ENCODE measurements around the gene ATG7. TPM values are rescaled to one million over a fixed set of nuclear protein-coding genes. Genes with fewer than 3 reads are reported as not detected.

Gene ATG7
- total and polyA plus RNA-seq, 11 donors: 4.4 to 45.1 (median 14.4) TPM

DNA sequence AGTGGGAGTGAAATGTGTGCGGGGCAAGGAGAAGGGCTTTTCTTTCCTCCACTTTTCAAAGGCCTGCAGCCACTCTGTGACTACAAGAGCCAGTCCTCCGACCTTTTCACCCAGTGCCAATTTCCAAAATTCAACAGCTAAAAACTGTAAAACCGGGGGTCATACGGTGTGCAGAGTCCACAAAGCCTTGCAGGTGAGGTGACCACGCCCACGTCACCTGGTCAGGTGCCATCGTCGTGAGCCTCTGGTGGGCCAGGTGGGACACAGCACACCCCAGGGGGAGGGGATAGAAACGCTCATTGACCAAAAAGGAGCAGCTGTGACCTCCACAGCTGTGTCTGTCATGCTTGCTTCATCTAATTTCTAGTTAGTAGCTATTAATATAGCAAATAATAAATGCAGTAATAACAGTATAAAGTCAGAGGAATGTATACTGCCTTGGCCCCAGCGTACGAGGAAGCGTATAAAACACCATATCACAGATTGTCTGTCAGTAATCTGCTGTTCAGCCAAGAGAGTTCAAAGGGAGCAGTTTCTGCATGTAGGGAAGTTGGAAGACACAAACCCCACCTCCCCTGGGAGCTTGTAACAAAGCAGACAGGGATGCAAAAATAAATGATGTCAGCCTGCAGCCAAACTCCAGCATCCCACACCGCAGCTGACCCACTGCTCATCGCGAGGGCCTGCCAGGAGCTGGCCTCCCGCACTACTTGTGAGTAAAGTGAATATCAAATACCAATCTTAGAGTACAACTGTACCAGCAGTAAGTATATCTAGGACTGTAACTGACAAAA, 284.9 kb downstream of the ATG7 start:
- DNase-seq: peak; percentile 62 to 78 (median 73)
- Histone ChIP-seq H3K4me3 (no peak overlapping the region), H3K36me3 (peaks cover 0 to 54% (median 33%) of the 10 kb centered on the region in 9 donors), H3K9me3 (no peaks in the 10 kb centered on the region), H3K27me3 (no peaks in the 10 kb centered on the region), H3K4me1 (peaks cover 15 to 91% (median 73%) of the 10 kb centered on the region in 12 donors), H3K27ac (peak overlapping the region in 11 of 12 donors; percentile 20 to 78 (median 54))
- 39 to 46% (median 44%) methylated on average over 16 of the region's 16 CpGs for WGBS, 4 donors
- TF ChIP-seq, protein P1, sequence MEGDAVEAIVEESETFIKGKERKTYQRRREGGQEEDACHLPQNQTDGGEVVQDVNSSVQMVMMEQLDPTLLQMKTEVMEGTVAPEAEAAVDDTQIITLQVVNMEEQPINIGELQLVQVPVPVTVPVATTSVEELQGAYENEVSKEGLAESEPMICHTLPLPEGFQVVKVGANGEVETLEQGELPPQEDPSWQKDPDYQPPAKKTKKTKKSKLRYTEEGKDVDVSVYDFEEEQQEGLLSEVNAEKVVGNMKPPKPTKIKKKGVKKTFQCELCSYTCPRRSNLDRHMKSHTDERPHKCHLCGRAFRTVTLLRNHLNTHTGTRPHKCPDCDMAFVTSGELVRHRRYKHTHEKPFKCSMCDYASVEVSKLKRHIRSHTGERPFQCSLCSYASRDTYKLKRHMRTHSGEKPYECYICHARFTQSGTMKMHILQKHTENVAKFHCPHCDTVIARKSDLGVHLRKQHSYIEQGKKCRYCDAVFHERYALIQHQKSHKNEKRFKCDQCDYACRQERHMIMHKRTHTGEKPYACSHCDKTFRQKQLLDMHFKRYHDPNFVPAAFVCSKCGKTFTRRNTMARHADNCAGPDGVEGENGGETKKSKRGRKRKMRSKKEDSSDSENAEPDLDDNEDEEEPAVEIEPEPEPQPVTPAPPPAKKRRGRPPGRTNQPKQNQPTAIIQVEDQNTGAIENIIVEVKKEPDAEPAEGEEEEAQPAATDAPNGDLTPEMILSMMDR (IDR thresholded peaks at IDR 0.05): no peak
- TF ChIP-seq POLR2A (IDR thresholded peaks at IDR 0.05): no peak
- intact Hi-C loops (cut with DNase I): loop anchor here in 2 of 10 donors (5.0 to 10.0 kb wide), 2 partner anchors 85 to 172 kb away; partner anchors contain the start of gene VGLL4 (in 1 of the 2)
- ATAC-seq: peak in 2 of 4 donors; percentile 28 to 29

DNA sequence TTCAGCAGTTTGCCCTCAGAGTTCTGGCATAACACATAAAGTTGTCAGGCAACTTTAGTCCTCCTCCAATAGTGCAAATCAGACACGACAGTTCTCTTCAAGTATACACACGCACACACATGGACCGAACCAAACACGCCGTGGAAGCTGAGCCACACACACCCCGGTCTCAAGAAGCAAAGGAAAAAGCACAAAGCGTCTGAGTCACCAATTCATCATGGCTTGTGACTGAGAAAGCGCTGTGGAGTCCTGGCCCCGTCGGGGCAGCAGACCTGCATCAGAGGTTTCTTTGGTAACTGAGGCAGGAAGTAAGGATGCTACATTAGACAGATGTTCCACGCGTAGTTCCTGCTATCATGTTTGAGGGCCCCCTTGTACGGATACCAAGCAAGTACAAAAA, 285.8 kb downstream of the ATG7 start:
- no peak for TF ChIP-seq POLR2A (IDR thresholded peaks at IDR 0.05)
- TF ChIP-seq, protein P1 (IDR thresholded peaks at IDR 0.05): no peak
- Histone ChIP-seq H3K4me1 (peaks cover 15 to 98% (median 82%) of the 10 kb centered on the region in 12 donors), H3K27me3 (no peaks in the 10 kb centered on the region), H3K4me3 (no peak overlapping the region), H3K27ac (peak overlapping the region in 10 of 12 donors; percentile 5 to 78 (median 54)), H3K9me3 (no peaks in the 10 kb centered on the region), H3K36me3 (peaks cover 0 to 61% (median 39%) of the 10 kb centered on the region in 9 donors)
- peak in 1 of 4 donors; percentile 6 for ATAC-seq
- DNase-seq: peak in 1 of 5 donors; percentile 28
- WGBS, 4 donors: 71 to 80% (median 79%) methylated on average over 13 of the region's 13 CpGs
- intact Hi-C loops (cut with DNase I): loop anchor here in 2 of 10 donors (5.0 to 10.0 kb wide), 2 partner anchors 84 to 173 kb away; partner anchors contain the start of gene VGLL4 (in 1 of the 2)

GRCh38 chr3:11558411-11558903, 286.3 kb downstream of the ATG7 start:
- Histone ChIP-seq H3K27me3 (no peaks in the 10 kb centered on the region), H3K4me1 (peaks cover 15 to 98% (median 84%) of the 10 kb centered on the region in 12 donors), H3K4me3 (no peak overlapping the region), H3K9me3 (no peaks in the 10 kb centered on the region), H3K36me3 (peaks cover 0 to 65% (median 44%) of the 10 kb centered on the region in 9 donors), H3K27ac (peak overlapping the region in 5 of 12 donors; percentile 9 to 78 (median 50))
- ATAC-seq (no peak), DNase-seq (peak in 1 of 5 donors; percentile 46)
- WGBS, 4 donors: 65 to 75% (median 71%) methylated on average over 12 to 17 of the region's 17 CpGs
- intact Hi-C loops (cut with DNase I): loop anchor here in 2 of 10 donors (5.0 to 10.0 kb wide), 2 partner anchors 84 to 174 kb away; partner anchors contain the start of gene VGLL4 (in 1 of the 2)
- TF ChIP-seq, protein P1 (IDR thresholded peaks at IDR 0.05): no peak
- no peak for TF ChIP-seq POLR2A (IDR thresholded peaks at IDR 0.05)

Measured in heart left ventricle (tissue), 16 donors.